Hepatocyte (in vitro differentiated cells): ENCODE data around the gene BCAN.

Experiments
- CTCF ChIP-seq: fragments of 200-600 bp; sonication (generic); IDR thresholded peaks from 2 replicates; pipeline ENCODE4 v1.5.1; 2016; ENCODE audit warnings: antibody characterized with exemption, mild to moderate bottlenecking; ENCODE audit not compliant: poor library complexity
- EZH2 ChIP-seq: fragments of 200-600 bp; sonication (generic); IDR thresholded peaks from 2 replicates; pipeline ENCODE4 v1.6.1; 2016; ENCODE audit warnings: antibody characterized with exemption, mild to moderate bottlenecking, borderline replicate concordance
- EZH2phosphoT487 ChIP-seq: fragments of 200-600 bp; sonication (generic); IDR thresholded peaks from one replicate; pipeline ENCODE4 v1.6.1; 2018; ENCODE audit warnings: antibody characterized with exemption, mild to moderate bottlenecking, low read depth, moderate library complexity; ENCODE audit not compliant: unreplicated experiment, severe bottlenecking

DNA sequence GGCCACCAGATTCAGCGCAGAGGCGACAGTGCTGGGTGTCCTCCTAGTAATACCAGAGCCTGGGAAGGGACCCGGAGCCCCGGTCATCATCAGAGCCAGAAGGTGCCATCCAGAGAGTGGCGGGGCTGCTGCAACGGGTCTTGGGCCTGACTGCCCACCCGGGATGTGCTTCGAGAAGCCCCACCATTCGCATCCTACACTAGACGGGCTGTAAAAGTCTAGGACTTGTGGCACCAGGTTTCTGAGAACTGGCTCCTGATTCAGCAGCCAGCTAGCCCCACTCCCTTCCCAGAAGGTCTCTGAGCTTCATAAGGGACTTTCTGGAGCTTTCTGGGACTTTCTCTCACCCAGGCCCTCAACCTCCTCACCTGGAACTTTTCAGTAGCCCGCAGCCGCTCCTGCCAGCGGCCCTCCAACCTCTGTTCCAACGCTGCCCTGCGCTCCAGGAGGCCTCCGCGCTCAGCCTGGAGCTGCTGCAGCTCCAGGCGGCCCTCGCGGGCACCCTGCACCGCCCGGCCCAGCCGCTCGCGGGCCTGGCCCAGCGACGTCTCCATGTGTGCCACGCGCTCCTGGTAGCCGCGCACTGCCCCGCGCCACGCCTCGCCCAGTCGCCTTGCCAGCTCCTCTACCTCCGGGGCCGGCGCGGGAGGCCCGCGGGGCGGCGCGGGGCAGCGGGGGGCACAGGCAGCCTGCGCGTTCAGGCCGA, 34.4 kb downstream of the BCAN start:
- TF ChIP-seq CTCF (no peak), EZH2 (no peak), EZH2phosphoT487 (no peak)
